Spleen (tissue), 11 donors: ENCODE data around the gene TEX14. TPM values are rescaled to one million over a fixed set of nuclear protein-coding genes. Genes with fewer than 3 reads are reported as not detected.
A peak's percentile ranks its signal among the peaks of the same experiment; 100 is the strongest.
"Not testable (repeated sequence)": the region's sequence is repeated elsewhere in the genome, so short reads cannot be mapped to it uniquely, and the experiment has no call there.

ENCODE experiments used
- DNase-seq: peaks from one replicate; pipeline ENCODE4 v3.0.0-alpha.2; 2020
- H3K27ac ChIP-seq, 8 donors: fragments of 200-600 bp; sonication (generic) in 7 of 8; 1 replicate in 4 of 8; 2 replicates in 4 of 8; pipeline versions ENCODE4 v1.5.0 to v1.8.0; 2016 to 2021; ENCODE audit warnings: inconsistent platforms in 4 of 8, mild to moderate bottlenecking in 4 of 8, moderate library complexity in 1 of 8
- H3K27me3 ChIP-seq, 7 donors: fragments of 200-600 bp; sonication (generic) in 6 of 7; replicated peaks in 1 of 7; 1 replicate in 4 of 7; 2 replicates in 3 of 7; pipeline versions ENCODE4 v1.5.0 to v1.8.0; 2016 to 2021; ENCODE audit warnings: inconsistent platforms in 3 of 7, mild to moderate bottlenecking in 1 of 7
- H3K36me3 ChIP-seq, 6 donors: fragments of 200-600 bp; sonication (generic) in 5 of 6; 1 replicate in 4 of 6; 2 replicates in 2 of 6; pipeline versions ENCODE4 v1.5.0 to v1.8.0; 2016 to 2021; ENCODE audit warnings: inconsistent platforms in 2 of 6
- H3K4me1 ChIP-seq, 6 donors: fragments of 200-600 bp; sonication (generic) in 5 of 6; 1 replicate in 3 of 6; 2 replicates in 3 of 6; pipeline versions ENCODE4 v1.5.0 to v1.8.0; 2016 to 2021; ENCODE audit warnings: inconsistent platforms in 3 of 6
- H3K4me3 ChIP-seq, 8 donors: fragments of 200-600 bp; sonication (generic) in 7 of 8; 1 replicate in 4 of 8; 2 replicates in 4 of 8; pipeline versions ENCODE4 v1.5.0 to v1.8.0; 2016 to 2021; ENCODE audit warnings: inconsistent platforms in 4 of 8, mild to moderate bottlenecking in 4 of 8, moderate library complexity in 2 of 8
- H3K9me3 ChIP-seq, 8 donors: fragments of 200-600 bp; sonication (generic) in 7 of 8; 1 replicate in 4 of 8; 2 replicates in 4 of 8; pipeline versions ENCODE4 v1.5.0 to v1.8.0; 2016 to 2021; ENCODE audit warnings: inconsistent platforms in 4 of 8
- CTCF ChIP-seq, 11 experiments: fragments of 200-600 bp in 7 of 11; fragments of 450-650 bp in 4 of 11; sonication (generic) in 4 of 11; IDR thresholded peaks in 8 of 11; conservative IDR thresholded peaks in 3 of 11; 1 replicate in 7 of 11; 2 replicates in 4 of 11; pipeline versions ENCODE4 v1.4.0 to v1.8.0; 2016 to 2021; ENCODE audit warnings: antibody characterized with exemption in 11 of 11, inconsistent platforms in 4 of 11, mild to moderate bottlenecking in 1 of 11
- POLR2A ChIP-seq, 3 donors: fragments of 450-650 bp; IDR thresholded peaks; one replicate each; pipeline ENCODE4 v1.5.1; 2017; ENCODE audit warnings: antibody characterized with exemption in 3 of 3, mild to moderate bottlenecking in 1 of 3
- POLR2AphosphoS5 ChIP-seq, 3 donors: sonication (generic); formaldehyde crosslinking; IDR thresholded peaks; one replicate each; pipeline ENCODE4 v1.5.1; 2017; ENCODE audit warnings: antibody characterized with exemption in 3 of 3
- WGBS, 5 donors: extraction: QIAGEN DNeasy Blood & Tissue Kit in 3 of 5; methylation state at CpG; one replicate each; pipeline versions ENCODE4 v1.1.5 to v1.1.7; 2013 to 2018; 5-methylcytosine and 5-hydroxymethylcytosine counted together
- intact Hi-C: fragments of 100-400 bp; cut with DNase I; formaldehyde crosslinking; loops from one replicate; pipeline ENCODE4 v1.15.0; 2023; ENCODE audit warnings: low total_unique reads
- polyA plus RNA-seq, 3 donors: library from polyadenylated mRNA; stranded (reverse); fragments of 200-250 nt; gene quantifications; one replicate each; pipeline ENCODE4 v1.2.1, GENCODE V29; 2013
- total RNA-seq, 7 donors: library from RNA; depleted of rRNA in 3 of 7; stranded (reverse); fragments of >200 nt in 3 of 7; fragmentation: NEBNext Ultra II Directional in 4 of 7; extraction: Animal tissue kit (Norgen Biotek cat#: 25700) in 4 of 7; gene quantifications; one replicate each; pipeline versions ENCODE4 v1.1.0 to v1.2.1, GENCODE V29; 2016 to 2021
- donor health status: healthy with polysubstance abuse.
- donor health status: DM: no; HTN: no; CAD: no; lungs with moderate emphysema.
- donor health status: DM: no; HTN: no; CAD: no.
- donor health status: Bipolar disorder and iron deficiency.
- donor health status: healthy.
- donor health status: DM: no; HTN: no; CAD: no.
- donor health status: DM: yes; HTN: yes; CAD: no.

The TEX14 gene
- total and polyA plus RNA-seq, 10 donors: 0.17 to 0.70 (median 0.39) TPM; not detected in 1

GRCh38 chr17:58692239-58693055, 602 bp upstream of the TEX14 start, which contains the start of gene RAD51C:
RAD51C (plus strand) TSS chr17:58692602; CDS start chr17:58692644, 42 bp downstream.
- Histone ChIP-seq H3K36me3 (peaks cover 0 to 27% (median 10%) of the 10 kb centered on the region in 6 donors), H3K9me3 (no peaks in the 10 kb centered on the region), H3K4me1 (peaks cover 6 to 35% (median 25%) of the 10 kb centered on the region in 6 donors), H3K27ac (peak within 1 kb of the TSS; percentile 57 to 89 (median 84)), H3K27me3 (no peaks in the 10 kb centered on the region), H3K4me3 (peak within 1 kb of the TSS; percentile 48 to 84 (median 61))
- TF ChIP-seq POLR2AphosphoS5 (IDR thresholded peaks at IDR 0.05) (peak; percentile 92 to 93 (median 93)), POLR2A (IDR thresholded peaks at IDR 0.05) (peak in 1 of 3 donors; percentile 60), CTCF (IDR thresholded peaks at IDR 0.05 in 8 of 11, conservative IDR thresholded peaks at IDR 0.05 in 3 of 11) (peak in 3 of 11 experiments; percentile 7 to 23 (median 12))
- intact Hi-C loops: no loop called here
- 12 to 15% (median 13%) methylated on average over 40 to 50 of the region's 50 CpGs for WGBS, 5 donors
- DNase-seq: peak; percentile 97

- H3K27ac ChIP-seq, intact Hi-C loops, H3K9me3 ChIP-seq, H3K36me3 ChIP-seq, DNase-seq, H3K4me3 ChIP-seq, H3K27me3 ChIP-seq: not testable (repeated sequence)
- WGBS, 5 donors: 90 to 97% (median 93%) methylated on average over 7 of the region's 7 CpGs
- H3K4me1 ChIP-seq: peaks cover 6 to 31% (median 25%) of the 10 kb centered on the region in 6 donors
Measured at GRCh38 chr17:58690033-58690432, 1.8 kb downstream of the TEX14 start.

- Histone ChIP-seq H3K36me3 (no peaks in the 10 kb centered on the region), H3K4me1 (peaks cover 6 to 16% (median 14%) of the 10 kb centered on the region in 6 donors), H3K27ac (no peak overlapping the region), H3K27me3 (no peaks in the 10 kb centered on the region), H3K9me3 (no peaks in the 10 kb centered on the region), H3K4me3 (no peak overlapping the region)
- TF ChIP-seq CTCF (IDR thresholded peaks at IDR 0.05 in 8 of 11, conservative IDR thresholded peaks at IDR 0.05 in 3 of 11) (no peak), POLR2A (IDR thresholded peaks at IDR 0.05) (no peak), POLR2AphosphoS5 (IDR thresholded peaks at IDR 0.05) (no peak)
- DNase-seq: no peak
- intact Hi-C loops: no loop called here
- WGBS, 5 donors: 87 to 99% (median 92%) methylated on average over 2 of the region's 2 CpGs
Measured at GRCh38 chr17:58688521-58688920, 3.3 kb downstream of the TEX14 start.

- WGBS, 5 donors: 66 to 91% (median 82%) methylated on average over 4 of the region's 4 CpGs
- Histone ChIP-seq H3K27me3 (no peaks in the 10 kb centered on the region), H3K36me3 (no peaks in the 10 kb centered on the region), H3K4me1 (peaks cover 0 to 1% (median under 1%) of the 10 kb centered on the region in 6 donors), H3K27ac (no peak overlapping the region), H3K4me3 (no peak overlapping the region), H3K9me3 (no peaks in the 10 kb centered on the region)
- TF ChIP-seq POLR2AphosphoS5 (IDR thresholded peaks at IDR 0.05) (no peak), POLR2A (IDR thresholded peaks at IDR 0.05) (no peak), CTCF (IDR thresholded peaks at IDR 0.05 in 8 of 11, conservative IDR thresholded peaks at IDR 0.05 in 3 of 11) (no peak)
- intact Hi-C loops: no loop called here
- no peak for DNase-seq
Measured at GRCh38 chr17:58686980-58687379, 4.9 kb downstream of the TEX14 start.

GRCh38 chr17:58684462-58684861, 7.4 kb downstream of the TEX14 start:
- H3K36me3 ChIP-seq, H3K9me3 ChIP-seq, H3K4me1 ChIP-seq, H3K27me3 ChIP-seq, DNase-seq, intact Hi-C loops, H3K27ac ChIP-seq, H3K4me3 ChIP-seq: not testable (repeated sequence)
- WGBS, 5 donors: 86 to 96% (median 93%) methylated on average over 6 of the region's 6 CpGs
